HUES6 (cell line): Measurements from ENCODE around the gene NT5C1B.

Source experiments
- H3K27ac ChIP-seq: 2 replicates; pipeline ENCODE4 v1.7.0; 2013; ENCODE audit warnings: low read depth, mild to moderate bottlenecking, low read length, inconsistent platforms
- H3K27me3 ChIP-seq: 2 replicates; pipeline ENCODE4 v1.6.1; 2013; ENCODE audit warnings: low read length; ENCODE audit not compliant: control insufficient read depth, insufficient read depth
- H3K36me3 ChIP-seq: 2 replicates; pipeline ENCODE4 v1.6.1; 2013; ENCODE audit warnings: low read length; ENCODE audit not compliant: control insufficient read depth, insufficient read depth
- H3K4me1 ChIP-seq: 2 replicates; pipeline ENCODE4 v1.6.1; 2013; ENCODE audit warnings: low read length; ENCODE audit not compliant: control insufficient read depth, insufficient read depth
- H3K4me3 ChIP-seq: 2 replicates; pipeline ENCODE4 v1.5.1; 2013; ENCODE audit warnings: low read depth, low read length
- H3K9ac ChIP-seq: one replicate; pipeline ENCODE4 v1.6.1; 2013; ENCODE audit warnings: mild to moderate bottlenecking, low read length
- H3K9me3 ChIP-seq: 2 replicates; pipeline ENCODE4 v1.6.1; 2013; ENCODE audit warnings: low read depth, low read length; ENCODE audit not compliant: control insufficient read depth, insufficient read depth

Gene NT5C1B

DNA sequence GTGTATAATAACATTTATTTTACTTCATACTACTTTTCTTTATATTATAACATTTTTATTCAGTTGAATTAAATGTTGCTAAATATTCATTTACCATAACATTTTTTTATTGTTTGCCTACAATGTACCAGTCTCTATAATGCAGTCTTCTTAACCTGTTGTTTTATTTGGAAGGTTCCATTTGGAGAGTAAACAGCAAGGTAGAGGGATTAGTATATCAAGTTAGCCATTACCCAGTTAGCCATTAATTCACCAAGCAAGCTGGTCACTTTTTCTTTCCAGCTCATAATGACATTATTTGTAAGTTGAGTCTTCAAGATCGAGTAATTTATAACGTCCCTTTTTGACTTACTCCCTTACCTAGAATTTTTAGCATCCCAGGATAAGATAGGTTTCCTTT, 29.7 kb upstream of the NT5C1B start:
- Histone ChIP-seq H3K27me3 (no peaks in the 10 kb centered on the region), H3K27ac (no peak overlapping the region), H3K36me3 (no peaks in the 10 kb centered on the region)

GRCh38 chr2:18614041-18614440, 24.7 kb upstream of the NT5C1B start:
- Histone ChIP-seq H3K27me3 (no peaks in the 10 kb centered on the region), H3K36me3 (no peaks in the 10 kb centered on the region), H3K9me3 (no peaks in the 10 kb centered on the region), H3K4me1 (no peaks in the 10 kb centered on the region), H3K4me3 (no peak overlapping the region), H3K27ac (no peak overlapping the region), H3K9ac (no peak overlapping the region)

More for the DNA sequence above, 29.7 kb upstream of the NT5C1B start:
- Histone ChIP-seq H3K4me1 (no peaks in the 10 kb centered on the region), H3K9me3 (no peaks in the 10 kb centered on the region), H3K4me3 (no peak overlapping the region), H3K9ac (no peak overlapping the region)

DNA sequence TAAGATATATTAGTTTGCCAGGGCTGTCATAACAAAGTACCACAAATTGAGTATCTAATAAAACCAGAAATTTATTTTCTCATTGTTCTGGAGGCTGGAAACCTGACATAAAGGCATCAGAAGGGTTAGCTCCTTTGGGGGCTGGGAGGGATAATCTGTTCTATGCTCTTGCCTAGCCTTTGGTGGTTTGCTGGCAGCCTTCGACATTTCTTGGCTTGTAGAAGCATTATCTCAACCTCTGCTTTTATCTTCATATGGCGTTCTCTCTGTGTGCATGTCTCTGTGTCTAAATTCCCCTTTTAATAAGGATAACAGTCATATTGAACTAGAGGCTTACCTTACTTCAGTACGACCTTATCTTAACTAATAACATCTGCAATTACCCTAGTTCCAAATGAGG, 22.8 kb upstream of the NT5C1B start:
- Histone ChIP-seq H3K27me3 (no peaks in the 10 kb centered on the region), H3K9ac (no peak overlapping the region), H3K36me3 (no peaks in the 10 kb centered on the region), H3K9me3 (no peaks in the 10 kb centered on the region), H3K4me3 (no peak overlapping the region), H3K4me1 (no peaks in the 10 kb centered on the region), H3K27ac (no peak overlapping the region)

DNA sequence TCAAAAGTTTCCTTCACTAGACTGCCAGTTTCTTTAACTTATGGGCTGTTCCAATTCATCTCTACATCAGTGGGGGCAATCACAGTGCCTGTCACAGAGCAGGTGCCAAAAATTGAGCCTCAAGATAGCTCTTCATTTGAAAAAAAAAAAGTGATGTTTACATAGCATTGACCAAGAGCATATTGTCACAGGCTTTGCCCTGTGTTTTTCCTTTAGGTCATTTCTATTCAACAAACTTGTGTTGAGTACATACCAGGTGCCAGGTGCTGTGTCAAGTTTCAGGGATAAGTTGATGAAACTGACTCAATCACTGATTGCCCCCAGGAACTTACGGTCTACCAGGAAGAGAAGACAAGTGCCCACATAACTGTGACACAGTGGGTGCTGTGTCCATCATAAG, 22.2 kb upstream of the NT5C1B start:
- H3K4me3 ChIP-seq = no peak overlapping the region
- no peak overlapping the region for H3K27ac ChIP-seq
- H3K9ac ChIP-seq = no peak overlapping the region
- no peaks in the 10 kb centered on the region for H3K27me3 ChIP-seq
- H3K36me3 ChIP-seq = no peaks in the 10 kb centered on the region
- no peaks in the 10 kb centered on the region for H3K4me1 ChIP-seq
- H3K9me3 ChIP-seq = no peaks in the 10 kb centered on the region

- H3K9me3 ChIP-seq = no peaks in the 10 kb centered on the region
- H3K27ac ChIP-seq = no peak overlapping the region
- H3K4me3 ChIP-seq = no peak overlapping the region
- H3K27me3 ChIP-seq = no peaks in the 10 kb centered on the region
- H3K4me1 ChIP-seq = no peaks in the 10 kb centered on the region
- H3K36me3 ChIP-seq = no peaks in the 10 kb centered on the region
- H3K9ac ChIP-seq = no peak overlapping the region
Measured at GRCh38 chr2:18611184-18611583, 21.8 kb upstream of the NT5C1B start.

DNA sequence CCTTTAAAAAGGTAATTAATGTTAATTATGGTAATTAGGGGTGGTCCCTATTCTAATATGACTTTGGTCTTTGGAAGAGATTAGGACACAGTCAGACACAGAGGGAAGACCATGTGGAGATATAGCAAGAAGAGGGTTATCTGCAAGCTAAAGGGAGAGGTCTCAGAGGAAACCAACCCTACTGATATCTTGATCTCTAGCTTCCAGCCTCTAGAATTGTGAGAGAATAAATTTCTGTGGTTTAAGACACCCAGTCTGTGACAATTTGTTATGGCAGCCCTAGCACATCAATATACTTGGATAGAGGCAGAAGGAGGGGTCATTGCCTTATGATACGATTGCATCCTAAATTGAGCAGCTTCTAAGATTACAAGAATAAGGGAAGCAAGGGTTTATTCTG, 21.3 kb upstream of the NT5C1B start:
- Histone ChIP-seq H3K9ac (no peak overlapping the region), H3K4me1 (no peaks in the 10 kb centered on the region), H3K36me3 (no peaks in the 10 kb centered on the region), H3K27me3 (no peaks in the 10 kb centered on the region), H3K27ac (no peak overlapping the region), H3K9me3 (no peaks in the 10 kb centered on the region), H3K4me3 (no peak overlapping the region)

- Histone ChIP-seq H3K9ac (no peak overlapping the region), H3K4me3 (no peak overlapping the region), H3K4me1 (no peaks in the 10 kb centered on the region)
Measured at GRCh38 chr2:18610090-18610489, 20.7 kb upstream of the NT5C1B start.

DNA sequence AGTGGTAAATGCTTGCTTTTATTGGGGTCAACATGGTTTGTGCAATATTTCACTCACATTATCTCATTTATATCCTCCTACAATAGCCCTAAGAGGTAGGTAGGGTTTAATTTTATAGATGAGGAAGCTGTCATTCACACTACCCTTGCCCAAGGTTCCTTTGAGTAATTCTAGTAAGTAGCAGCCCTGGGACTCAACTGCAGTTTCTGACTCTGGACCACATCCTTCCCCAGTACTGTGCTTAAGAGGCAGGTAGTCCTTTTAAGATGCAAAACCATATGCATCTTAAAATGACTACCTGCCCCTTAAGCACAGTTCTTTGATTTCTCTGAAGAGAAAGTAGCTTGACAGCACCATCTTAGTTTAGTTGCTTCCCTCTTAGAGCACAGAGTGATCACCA, 15.7 kb upstream of the NT5C1B start:
- Histone ChIP-seq H3K4me3 (no peak overlapping the region), H3K9ac (no peak overlapping the region), H3K27me3 (no peaks in the 10 kb centered on the region), H3K9me3 (no peaks in the 10 kb centered on the region), H3K27ac (no peak overlapping the region), H3K36me3 (no peaks in the 10 kb centered on the region), H3K4me1 (no peaks in the 10 kb centered on the region)

More at GRCh38 chr2:18610090-18610489, 20.7 kb upstream of the NT5C1B start:
- Histone ChIP-seq H3K27me3 (no peaks in the 10 kb centered on the region), H3K9me3 (no peaks in the 10 kb centered on the region), H3K27ac (no peak overlapping the region), H3K36me3 (no peaks in the 10 kb centered on the region)

GRCh38 chr2:18604531-18604885, 15.1 kb upstream of the NT5C1B start:
- Histone ChIP-seq H3K9me3 (no peaks in the 10 kb centered on the region), H3K27me3 (no peaks in the 10 kb centered on the region), H3K27ac (no peak overlapping the region), H3K9ac (no peak overlapping the region), H3K4me3 (no peak overlapping the region), H3K36me3 (no peaks in the 10 kb centered on the region), H3K4me1 (no peaks in the 10 kb centered on the region)

DNA sequence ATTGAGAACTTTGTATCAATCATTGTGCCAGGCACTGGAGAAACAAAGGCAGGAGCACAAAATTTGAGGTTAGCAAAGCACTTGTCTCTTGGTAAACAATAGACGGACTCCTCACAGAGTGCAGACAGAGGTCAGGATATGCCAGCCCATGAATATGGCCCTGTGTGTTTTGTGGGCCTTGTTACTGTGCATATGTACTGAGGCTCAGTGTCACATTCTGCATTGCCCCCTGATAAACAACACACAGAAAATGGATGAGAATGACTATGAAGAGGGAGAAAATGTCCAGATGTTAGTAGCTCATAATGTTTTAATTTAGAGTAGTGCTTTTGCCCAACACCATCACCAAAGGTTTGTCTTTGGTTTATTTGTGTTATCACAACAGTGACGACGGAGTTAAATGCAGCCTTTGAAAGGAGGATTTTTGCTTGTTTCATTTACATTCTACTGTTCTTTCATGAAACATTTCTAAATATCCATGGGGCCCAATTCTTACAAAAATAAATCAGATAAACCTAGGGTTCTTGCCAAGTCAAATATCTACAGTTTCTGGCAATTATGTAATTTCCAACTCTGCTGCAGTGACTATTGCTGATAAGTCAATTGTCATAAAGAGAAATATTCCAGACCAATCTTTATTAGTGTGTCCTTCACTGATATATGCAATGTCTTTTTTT, 14.6 kb upstream of the NT5C1B start:
- H3K27me3 ChIP-seq = no peaks in the 10 kb centered on the region
- H3K9ac ChIP-seq = no peak overlapping the region
- H3K4me1 ChIP-seq = no peaks in the 10 kb centered on the region
- no peaks in the 10 kb centered on the region for H3K9me3 ChIP-seq
- no peak overlapping the region for H3K4me3 ChIP-seq
- no peak overlapping the region for H3K27ac ChIP-seq
- H3K36me3 ChIP-seq = no peaks in the 10 kb centered on the region

GRCh38 chr2:18602298-18602697, 12.9 kb upstream of the NT5C1B start:
- no peaks in the 10 kb centered on the region for H3K36me3 ChIP-seq
- no peaks in the 10 kb centered on the region for H3K4me1 ChIP-seq
- no peaks in the 10 kb centered on the region for H3K9me3 ChIP-seq
- no peak overlapping the region for H3K4me3 ChIP-seq
- H3K27ac ChIP-seq = no peak overlapping the region
- no peak overlapping the region for H3K9ac ChIP-seq
- H3K27me3 ChIP-seq = no peaks in the 10 kb centered on the region

DNA sequence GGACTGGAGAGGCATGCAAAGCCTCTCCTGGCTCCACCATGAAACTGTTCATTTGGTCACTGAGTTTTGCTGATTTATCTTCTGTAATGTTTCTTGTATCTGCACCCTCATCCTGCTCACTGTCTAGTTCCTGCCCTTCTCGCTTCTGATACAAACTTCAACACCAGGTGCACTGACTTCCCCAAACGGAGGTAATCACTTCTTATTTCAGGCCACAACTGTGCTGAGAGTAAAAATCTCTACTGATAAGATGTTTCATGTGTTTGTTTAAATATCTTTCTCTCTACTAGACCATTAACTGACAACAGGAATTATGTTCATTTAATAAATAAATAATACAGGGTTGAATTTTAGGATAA, 10.9 kb upstream of the NT5C1B start:
- no peak overlapping the region for H3K27ac ChIP-seq

More for the DNA sequence above, 10.9 kb upstream of the NT5C1B start:
- Histone ChIP-seq H3K4me1 (no peaks in the 10 kb centered on the region), H3K9ac (no peak overlapping the region), H3K36me3 (no peaks in the 10 kb centered on the region), H3K27me3 (no peaks in the 10 kb centered on the region), H3K9me3 (no peaks in the 10 kb centered on the region), H3K4me3 (no peak overlapping the region)
